ENCODE measurements around the gene CCDC17. TPM values are rescaled to one million over a fixed set of nuclear protein-coding genes. Genes with fewer than 3 reads are reported as not detected.

Gene CCDC17
- total RNA-seq, 2 donors from 2014 or later, result 1.8 to 2.4 TPM

DNA sequence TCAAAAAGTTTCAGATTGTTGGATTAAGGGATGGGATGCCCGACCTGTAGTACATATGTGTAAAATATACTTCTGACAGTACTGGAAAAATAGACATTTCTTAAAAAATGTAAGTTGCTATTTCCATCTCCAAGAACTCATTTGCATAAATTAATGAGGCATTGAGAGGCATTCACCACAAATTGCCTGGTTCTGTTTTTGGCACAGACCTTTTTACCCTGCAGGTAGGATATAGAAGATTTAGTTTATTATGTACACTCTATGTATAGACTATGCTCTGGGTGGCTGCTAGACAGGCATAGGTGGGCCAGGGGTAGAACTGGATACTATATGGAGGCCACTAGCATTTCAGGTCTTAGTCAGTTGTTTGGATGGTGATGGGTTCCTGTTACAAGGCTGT, 8.0 kb downstream of the CCDC17 start:
- H3K27me3 ChIP-seq, result no peaks in the 10 kb centered on the region
- no peaks in the 10 kb centered on the region for H3K4me1 ChIP-seq
- no peak overlapping the region for H3K4me3 ChIP-seq
- H3K9me3 ChIP-seq, result no peaks in the 10 kb centered on the region
- TF ChIP-seq CTCF (IDR thresholded peaks at IDR 0.05), result no peak
- no peaks in the 10 kb centered on the region for H3K36me3 ChIP-seq
- intact Hi-C loops (cut with DNase I), result no loop called here
- DNase-seq, result no peak
- H3K27ac ChIP-seq, result no peak overlapping the region
- no peak overlapping the region for H3K9ac ChIP-seq (ENCODE audit: low read depth in 2 of 2, low read length in 2 of 2)

GRCh38 chr1:45612941-45613579, 10.8 kb downstream of the CCDC17 start:
- no peak overlapping the region for H3K4me3 ChIP-seq
- no peak overlapping the region for H3K9ac ChIP-seq (ENCODE audit: low read depth in 2 of 2, low read length in 2 of 2)
- intact Hi-C loops (cut with DNase I), result no loop called here
- H3K9me3 ChIP-seq, result no peaks in the 10 kb centered on the region
- no peak for DNase-seq
- no peak for TF ChIP-seq CTCF (IDR thresholded peaks at IDR 0.05)
- H3K27ac ChIP-seq, result no peak overlapping the region
- no peaks in the 10 kb centered on the region for H3K27me3 ChIP-seq
- H3K36me3 ChIP-seq, result no peaks in the 10 kb centered on the region
- no peaks in the 10 kb centered on the region for H3K4me1 ChIP-seq

GRCh38 chr1:45610589-45611226, 13.1 kb downstream of the CCDC17 start:
- Histone ChIP-seq H3K36me3 (no peaks in the 10 kb centered on the region), H3K27ac (no peak overlapping the region)

GRCh38 chr1:45608175-45609156, 15.4 kb downstream of the CCDC17 start:
- Histone ChIP-seq H3K27ac (no peak overlapping the region), H3K27me3 (no peaks in the 10 kb centered on the region), H3K4me3 (no peak overlapping the region), H3K9ac (ENCODE audit: low read depth in 2 of 2, low read length in 2 of 2) (no peak overlapping the region), H3K4me1 (no peaks in the 10 kb centered on the region), H3K36me3 (peaks cover 7% of the 10 kb centered on the region), H3K9me3 (no peaks in the 10 kb centered on the region)
- intact Hi-C loops (cut with DNase I), result no loop called here
- TF ChIP-seq CTCF (IDR thresholded peaks at IDR 0.05), result no peak
- no peak for DNase-seq

More at GRCh38 chr1:45610589-45611226, 13.1 kb downstream of the CCDC17 start:
- H3K9ac ChIP-seq (ENCODE audit: low read depth in 2 of 2, low read length in 2 of 2), result no peak overlapping the region
- H3K9me3 ChIP-seq, result no peaks in the 10 kb centered on the region
- intact Hi-C loops (cut with DNase I), result no loop called here
- no peaks in the 10 kb centered on the region for H3K4me1 ChIP-seq
- no peaks in the 10 kb centered on the region for H3K27me3 ChIP-seq
- no peak for TF ChIP-seq CTCF (IDR thresholded peaks at IDR 0.05)
- H3K4me3 ChIP-seq, result no peak overlapping the region
- no peak for DNase-seq

- no peak overlapping the region for H3K4me3 ChIP-seq
- H3K9ac ChIP-seq (ENCODE audit: low read depth in 2 of 2, low read length in 2 of 2), result no peak overlapping the region
- H3K27me3 ChIP-seq, result no peaks in the 10 kb centered on the region
- H3K27ac ChIP-seq, result no peak overlapping the region
- no peak for DNase-seq
- no peaks in the 10 kb centered on the region for H3K4me1 ChIP-seq
- TF ChIP-seq CTCF (IDR thresholded peaks at IDR 0.05), result no peak
- intact Hi-C loops (cut with DNase I), result no loop called here
- no peaks in the 10 kb centered on the region for H3K9me3 ChIP-seq
- peaks cover 7% of the 10 kb centered on the region for H3K36me3 ChIP-seq
These were observed 16.3 kb downstream of the CCDC17 start for GRCh38 chr1:45607404-45608074.
